ENCODE data around the gene TLCD5.

GRCh38 chr11:120306519-120307242 is 18.4 kb upstream of the TLCD5 start:
- no peak for TF ChIP-seq EZH2 (IDR thresholded peaks at IDR 0.05; ENCODE audit: low read length, unreplicated experiment)
- peak; percentile 88 for TF ChIP-seq CTCF (conservative IDR thresholded peaks at IDR 0.05; ENCODE audit: low read depth, low read length)
- TF ChIP-seq EZH2phosphoT487 (IDR thresholded peaks at IDR 0.05; ENCODE audit: borderline replicate concordance, low read length): no peak
